Measurements from ENCODE around the gene KCTD10.

The KCTD10 gene, protein sequence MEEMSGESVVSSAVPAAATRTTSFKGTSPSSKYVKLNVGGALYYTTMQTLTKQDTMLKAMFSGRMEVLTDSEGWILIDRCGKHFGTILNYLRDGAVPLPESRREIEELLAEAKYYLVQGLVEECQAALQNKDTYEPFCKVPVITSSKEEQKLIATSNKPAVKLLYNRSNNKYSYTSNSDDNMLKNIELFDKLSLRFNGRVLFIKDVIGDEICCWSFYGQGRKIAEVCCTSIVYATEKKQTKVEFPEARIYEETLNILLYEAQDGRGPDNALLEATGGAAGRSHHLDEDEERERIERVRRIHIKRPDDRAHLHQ

GRCh38 chr12:109477185-109477962, at the start of gene KCTD10, which contains the start of gene UBE3B:
Gene KCTD10 (minus strand): TSS chr12:109477300. CDS start chr12:109477262, 38 bp downstream.
Gene UBE3B (plus strand): TSS chr12:109477634. CDS start chr12:109483552, 5,918 bp downstream.
- DNase-seq (ENCODE audit: low read depth in 2 of 2) = peak; percentile 66 to 78

DNA sequence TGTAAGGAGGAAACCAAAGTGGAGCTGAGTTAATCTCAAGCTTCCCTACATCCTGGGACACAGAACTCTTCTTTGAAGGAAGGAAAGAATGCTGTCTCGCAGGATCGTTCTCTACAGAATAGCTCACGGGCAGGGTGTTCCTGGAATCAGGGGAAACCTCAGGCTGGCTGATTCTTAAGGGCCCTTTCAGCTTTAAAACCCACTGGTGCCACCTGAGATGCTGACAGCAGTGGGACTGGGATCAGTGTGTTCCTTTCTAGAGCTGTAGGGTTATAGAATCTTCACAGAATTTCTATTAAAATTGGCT, 48.1 kb upstream of the KCTD10 start:
- no peak for DNase-seq (ENCODE audit: low read depth in 2 of 2)

DNA sequence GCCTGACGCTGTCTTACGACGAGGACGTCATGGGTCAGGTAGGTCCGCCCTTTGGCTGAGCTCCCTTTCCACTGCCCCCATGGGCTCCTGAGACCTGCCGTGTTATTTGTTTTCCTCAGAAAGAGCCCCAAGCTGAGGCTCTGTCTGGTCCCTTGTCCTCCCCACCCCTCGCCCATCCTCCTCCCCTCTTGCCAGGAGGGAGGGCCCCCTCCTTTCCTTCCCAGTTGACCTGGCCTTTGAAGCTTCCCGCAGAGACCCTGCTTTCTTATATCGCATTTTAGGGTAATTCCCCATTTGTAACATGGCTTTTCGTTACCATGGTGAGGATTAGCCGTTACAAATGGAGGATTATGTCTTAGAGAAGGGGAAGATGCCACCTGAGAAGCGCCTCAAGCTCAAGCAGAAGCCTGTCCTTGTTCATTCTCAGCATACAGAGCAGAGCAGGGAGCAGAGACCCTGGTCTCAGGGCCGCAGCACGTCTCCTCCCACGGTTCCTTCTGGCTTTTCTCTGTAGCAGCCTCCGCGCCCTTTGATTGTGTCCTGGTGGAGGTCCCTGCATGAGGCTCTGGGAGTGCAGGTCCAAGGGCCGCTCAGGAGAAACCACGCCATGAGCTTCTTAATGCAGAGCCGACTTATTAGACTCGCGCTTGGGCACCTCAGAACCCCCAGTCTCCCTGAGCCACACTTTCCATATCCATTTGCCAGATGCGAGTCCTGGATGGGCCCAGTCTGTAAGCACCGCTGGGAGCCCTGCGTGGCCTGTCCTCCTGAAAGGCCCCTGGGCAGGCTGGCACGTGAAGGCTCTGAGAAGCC, 47.6 kb upstream of the KCTD10 start:
- no peak for DNase-seq (ENCODE audit: low read depth in 2 of 2)

- DNase-seq (ENCODE audit: low read depth in 2 of 2) = no peak
Measured at GRCh38 chr12:109523504-109523903, 46.4 kb upstream of the KCTD10 start.

DNA sequence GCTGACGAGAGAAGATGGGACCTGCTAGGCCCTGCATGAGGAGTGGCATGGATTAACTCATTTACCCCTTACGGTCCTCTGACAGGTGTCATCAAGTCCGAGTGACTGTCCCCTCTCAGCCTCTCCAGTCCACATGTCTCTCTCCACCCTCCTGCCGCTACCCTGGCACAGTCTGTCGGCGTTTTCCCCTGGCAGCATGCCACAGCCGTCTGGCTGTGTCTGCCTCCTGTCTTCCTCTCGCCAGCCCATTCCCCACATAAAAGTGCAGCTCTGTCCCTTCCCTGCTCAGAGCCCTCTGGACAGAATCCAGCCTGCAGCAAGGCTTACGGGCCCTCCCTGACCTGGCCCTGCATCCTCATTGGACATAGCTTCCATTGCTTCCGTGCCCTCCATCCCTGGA, 46.0 kb upstream of the KCTD10 start:
- no peak for DNase-seq (ENCODE audit: low read depth in 2 of 2)

DNA sequence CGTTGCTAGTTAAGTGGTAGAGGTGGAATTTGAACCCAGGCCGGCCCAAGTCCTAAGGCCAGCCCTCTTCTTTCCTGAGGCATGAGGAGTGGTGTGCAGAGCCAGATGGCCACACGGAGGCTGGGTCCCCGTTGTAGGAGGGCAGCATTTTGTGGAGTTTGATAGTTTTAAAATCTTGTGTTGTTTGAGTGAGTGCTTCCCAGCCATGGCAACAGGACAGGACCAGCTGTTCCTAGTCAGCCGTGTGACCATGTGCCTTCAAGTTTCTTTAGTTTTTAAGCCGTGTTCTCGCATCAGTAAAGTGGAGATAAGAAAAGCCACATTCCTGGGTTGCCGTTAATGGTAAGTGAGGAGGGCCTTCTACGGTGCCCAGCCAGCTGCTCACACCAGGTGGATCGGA, 44.7 kb upstream of the KCTD10 start:
- DNase-seq (ENCODE audit: low read depth in 2 of 2) = no peak

DNA sequence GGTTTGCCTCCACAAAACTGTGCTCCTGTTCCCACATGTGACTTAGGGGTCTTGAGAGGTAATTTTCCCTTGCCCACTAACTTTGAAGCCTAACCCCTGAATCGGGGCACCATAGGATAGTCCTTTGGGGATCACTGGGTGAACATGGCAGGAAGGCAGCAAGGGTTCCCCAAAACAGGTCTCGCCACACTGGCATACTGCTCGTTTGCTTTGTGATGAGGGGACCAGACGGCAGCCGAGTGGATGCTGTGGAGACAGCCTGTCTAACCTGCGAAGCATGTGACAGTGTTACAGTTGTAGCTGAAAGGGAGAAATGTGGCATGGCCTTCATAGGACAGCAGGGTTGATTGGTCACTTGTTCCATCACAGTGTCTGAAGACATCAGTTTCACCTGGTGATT, 42.7 kb upstream of the KCTD10 start:
- no peak for DNase-seq (ENCODE audit: low read depth in 2 of 2)

GRCh38 chr12:109518820-109519665, 41.9 kb upstream of the KCTD10 start:
- DNase-seq (ENCODE audit: low read depth in 2 of 2) = peak; percentile 11 to 45

DNA sequence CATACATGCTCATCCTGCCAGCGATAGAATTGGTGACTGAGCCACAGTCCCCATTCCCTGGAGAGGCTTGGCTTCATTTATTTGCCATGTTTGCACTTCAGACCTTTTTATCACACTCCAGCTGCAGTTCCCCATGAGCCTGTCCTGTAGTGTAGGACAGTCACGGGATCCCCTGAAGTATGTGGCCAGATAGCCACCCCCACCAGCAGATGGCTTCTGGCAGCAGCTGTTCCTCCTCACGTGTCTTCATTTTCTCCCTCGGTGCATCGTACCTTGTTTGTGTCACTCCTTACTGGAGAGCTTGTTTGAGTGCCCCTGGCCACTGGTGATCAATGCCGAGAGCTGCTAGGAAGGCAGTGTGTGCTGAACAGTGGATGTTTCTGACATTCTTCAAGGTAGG, 40.5 kb upstream of the KCTD10 start:
- DNase-seq (ENCODE audit: low read depth in 2 of 2) = no peak

DNA sequence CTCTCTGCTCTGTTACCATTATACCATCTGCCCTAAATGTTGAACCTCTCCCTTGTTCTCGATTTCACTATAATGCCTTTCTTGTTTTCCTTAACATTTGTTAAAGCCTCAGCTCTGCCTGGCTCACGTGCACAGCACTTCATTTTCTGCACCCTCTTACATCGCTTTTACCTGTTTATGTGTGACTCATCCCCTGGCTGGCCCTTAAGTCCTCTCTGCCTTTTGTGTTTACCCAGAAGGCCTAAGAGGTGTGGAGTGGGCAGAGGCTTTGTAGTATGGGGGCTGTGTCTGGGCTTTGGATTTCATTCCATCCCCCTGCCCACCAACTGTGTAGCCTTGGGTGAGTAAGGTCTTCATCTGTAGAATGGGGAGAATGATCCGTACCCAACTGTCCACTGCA, 36.9 kb upstream of the KCTD10 start:
- DNase-seq (ENCODE audit: low read depth in 2 of 2) = no peak

DNA sequence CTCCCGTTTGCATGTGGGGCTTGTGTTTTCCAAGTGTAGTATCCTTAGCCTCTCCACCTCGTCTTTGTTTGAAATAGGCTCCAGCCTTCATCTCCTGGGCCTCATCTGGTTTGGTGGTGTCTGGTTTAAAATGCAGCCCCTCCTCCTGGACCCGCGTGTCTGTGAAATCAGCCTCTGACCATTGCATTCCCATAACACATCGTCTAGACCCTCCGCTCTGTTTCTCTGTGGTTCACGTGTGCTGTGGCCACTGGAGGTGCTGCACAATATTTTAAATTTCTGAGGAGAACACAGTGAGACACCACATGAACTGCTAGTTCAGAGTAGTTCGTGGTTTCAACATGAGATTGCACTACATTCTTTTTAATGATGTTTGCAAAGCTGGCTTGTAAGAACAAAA, 36.0 kb upstream of the KCTD10 start:
- no peak for DNase-seq (ENCODE audit: low read depth in 2 of 2)

GRCh38 chr12:109512608-109513007, 35.5 kb upstream of the KCTD10 start:
- no peak for DNase-seq (ENCODE audit: low read depth in 2 of 2)

- DNase-seq (ENCODE audit: low read depth in 2 of 2) = no peak
Measured at GRCh38 chr12:109510196-109510595, 33.1 kb upstream of the KCTD10 start.

GRCh38 chr12:109504068-109504467, 27.0 kb upstream of the KCTD10 start:
- no peak for DNase-seq (ENCODE audit: low read depth in 2 of 2)

DNA sequence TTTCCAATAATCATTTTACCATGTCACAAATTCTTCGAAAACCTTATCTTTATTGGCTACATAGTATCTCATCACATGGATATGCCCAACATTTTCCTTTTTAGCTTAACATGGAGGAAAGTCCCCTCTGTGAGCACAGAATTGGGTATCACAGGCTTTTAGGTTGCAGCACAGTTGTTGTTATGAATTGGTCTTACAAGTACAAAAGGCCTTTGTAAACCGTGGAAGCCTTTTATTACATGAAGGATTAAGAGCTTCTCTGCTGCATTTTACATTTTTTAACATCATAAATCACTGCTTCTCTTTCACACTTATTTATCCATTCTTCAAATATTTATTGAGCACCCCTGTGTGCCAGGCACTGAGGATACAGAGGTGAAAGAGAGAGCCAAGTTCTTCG, 26.5 kb upstream of the KCTD10 start:
- no peak for DNase-seq (ENCODE audit: low read depth in 2 of 2)

DNA sequence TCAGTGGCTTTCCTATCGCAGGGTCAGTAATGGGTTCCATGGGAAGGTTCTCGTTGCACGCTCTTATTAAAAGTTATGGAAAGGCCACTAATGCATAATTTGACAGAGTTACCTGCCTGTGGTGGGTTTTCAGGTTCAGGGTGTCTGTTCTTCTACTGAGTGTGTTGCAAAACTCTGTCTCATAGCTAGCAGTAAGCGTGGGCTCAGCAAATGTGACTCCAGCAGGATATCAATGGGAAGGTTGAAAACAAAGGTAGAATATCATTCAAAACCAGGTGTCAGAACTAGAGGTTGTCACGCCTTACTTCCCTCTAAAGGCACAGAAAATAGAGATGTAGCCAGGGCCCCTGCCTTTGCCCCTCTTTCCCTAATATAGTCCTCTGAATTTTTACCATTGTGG, 25.2 kb upstream of the KCTD10 start:
- DNase-seq (ENCODE audit: low read depth in 2 of 2) = no peak

DNA sequence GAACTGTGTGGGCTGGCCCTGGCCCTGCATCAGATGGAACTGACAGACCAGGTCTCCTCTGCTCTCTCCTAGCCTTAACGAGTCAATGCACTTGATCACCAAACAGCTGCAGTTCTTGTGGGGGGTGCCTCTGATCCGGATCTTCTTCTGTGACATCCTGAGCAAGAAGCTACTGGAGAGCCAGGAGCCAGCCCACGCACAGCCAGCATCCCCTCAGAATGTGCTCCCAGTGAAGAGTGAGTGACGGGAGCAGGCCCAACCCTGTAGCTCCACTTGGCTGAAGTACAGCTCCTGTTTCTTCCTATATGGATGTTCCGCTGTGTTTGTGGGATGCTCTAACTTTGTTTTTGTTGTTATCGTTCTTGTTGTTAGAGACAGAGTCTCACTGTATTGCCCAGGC, 24.2 kb upstream of the KCTD10 start:
- DNase-seq (ENCODE audit: low read depth in 2 of 2) = no peak

GRCh38 chr12:109500406-109501185, 23.5 kb upstream of the KCTD10 start:
- DNase-seq (ENCODE audit: low read depth in 2 of 2) = no peak

DNA sequence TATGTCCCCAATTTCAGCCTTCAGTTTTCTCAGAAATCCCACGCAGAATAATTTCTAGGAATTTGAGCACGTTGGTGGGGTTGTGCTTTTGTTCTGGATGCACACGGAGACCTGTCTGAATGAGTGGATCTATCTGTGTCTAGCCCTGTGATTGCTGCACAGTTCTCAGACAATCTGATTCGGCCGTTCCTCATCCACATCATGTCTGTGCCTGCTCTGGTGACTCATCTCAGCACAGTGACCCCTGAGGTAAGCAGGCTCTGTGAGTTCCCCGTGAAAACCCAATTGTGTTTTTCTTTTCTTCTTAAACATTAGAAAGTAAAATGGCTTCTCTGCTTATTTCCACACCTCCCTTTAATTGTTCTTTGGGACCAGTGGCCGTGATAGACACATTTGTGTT, 20.6 kb upstream of the KCTD10 start:
- no peak for DNase-seq (ENCODE audit: low read depth in 2 of 2)

DNA sequence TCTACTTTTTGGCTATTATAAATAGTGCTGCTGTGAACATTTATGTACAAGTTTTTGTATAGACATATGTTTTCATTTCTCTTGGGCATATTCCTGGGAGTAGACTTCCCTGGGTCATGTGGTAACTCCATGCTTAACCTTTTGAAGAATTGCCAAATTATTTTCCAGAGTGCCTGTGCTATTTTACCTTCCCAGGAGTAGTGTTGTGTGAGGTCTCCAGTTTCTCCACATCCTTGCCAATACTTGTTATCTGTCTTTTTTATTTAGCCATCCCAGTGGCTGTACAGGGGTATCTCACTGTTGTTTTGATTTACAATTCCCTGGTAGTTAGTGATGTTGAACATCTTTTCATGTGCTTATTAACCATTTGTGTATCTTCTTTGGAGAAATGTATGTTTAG, 19.2 kb upstream of the KCTD10 start:
- DNase-seq (ENCODE audit: low read depth in 2 of 2) = no peak

DNA sequence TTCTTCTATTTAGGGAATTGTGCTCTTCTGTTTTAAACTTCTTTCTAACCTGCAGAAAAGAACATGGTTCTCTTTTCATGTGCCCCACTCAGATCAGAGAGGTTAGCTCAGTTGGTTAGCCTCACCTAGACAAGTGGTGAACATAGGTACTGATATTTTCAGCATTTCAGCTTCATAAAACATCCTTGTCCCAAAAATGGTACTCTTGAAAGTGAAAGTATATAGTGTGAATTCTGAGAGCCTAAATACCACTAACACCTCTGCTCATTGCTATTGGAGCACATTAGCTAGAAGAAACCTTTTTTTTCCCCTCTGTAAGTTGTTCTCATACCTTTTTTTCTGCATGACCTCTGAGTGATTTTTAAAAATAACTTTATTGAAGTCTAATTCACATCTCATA, 17.9 kb upstream of the KCTD10 start:
- DNase-seq (ENCODE audit: low read depth in 2 of 2) = no peak
